Fibroblast of skin of left biceps (primary cell): Measurements from ENCODE around the gene LRPAP1.
"Not testable (repeated sequence)": the region's sequence is repeated elsewhere in the genome, so short reads cannot be mapped to it uniquely, and the experiment has no call there.

Source experiments
- DNase-seq, 2 experiments: peaks; one replicate each; pipeline ENCODE4 v3.0.0-alpha.2; 2013; ENCODE audit warnings: low read depth in 2 of 2

LRPAP1 gene

GRCh38 chr4:3460926-3461325 lies 71.3 kb downstream of the LRPAP1 start:
- DNase-seq = no peak

DNA sequence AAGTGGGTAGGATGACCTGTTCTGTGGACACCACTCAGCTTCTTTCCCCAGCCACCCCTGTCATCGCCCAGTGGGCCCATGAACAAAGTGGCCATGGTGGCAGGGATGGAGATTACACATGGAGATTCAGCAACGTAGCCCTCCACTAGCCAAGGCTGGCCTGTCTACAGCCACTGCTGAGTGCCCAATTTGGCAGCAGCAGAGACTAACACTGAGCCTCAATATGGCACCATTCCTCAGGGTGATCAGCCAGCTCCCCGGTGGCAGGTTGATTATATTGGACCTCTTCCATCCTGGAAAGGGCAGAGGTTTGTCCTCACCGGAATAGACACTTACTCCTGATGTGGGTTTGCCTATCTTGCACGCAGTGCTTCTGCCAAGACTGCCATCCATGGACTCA lies 73.1 kb downstream of the LRPAP1 start:
- DNase-seq = not testable (repeated sequence)

- DNase-seq = no peak
These were observed 73.9 kb downstream of the LRPAP1 start for GRCh38 chr4:3458371-3458770.

- not testable (repeated sequence) for DNase-seq
These were observed 76.6 kb downstream of the LRPAP1 start for GRCh38 chr4:3455596-3455995.
